Ascending aorta (tissue), 2 donors: ENCODE data around the gene AHNAK. TPM values are rescaled to one million over a fixed set of nuclear protein-coding genes. Genes with fewer than 3 reads are reported as not detected.

Experiments
- DNase-seq, 2 donors: peaks; one replicate each; pipeline ENCODE4 v3.0.0-alpha.2; 2019; ENCODE audit warnings: low spot score in 2 of 2
- H3K27ac ChIP-seq, 2 donors: fragments of 200-600 bp; sonication (generic); one replicate each; pipeline ENCODE4 v1.5.1; 2016 to 2017; ENCODE audit warnings: mild to moderate bottlenecking in 1 of 2
- H3K27me3 ChIP-seq: fragments of 200-600 bp; sonication (generic); one replicate; pipeline ENCODE4 v1.5.1; 2017
- H3K36me3 ChIP-seq, 2 donors: fragments of 200-600 bp; sonication (generic); one replicate each; pipeline ENCODE4 v1.5.1; 2016
- H3K4me1 ChIP-seq, 2 donors: fragments of 200-600 bp; sonication (generic); one replicate each; pipeline ENCODE4 v1.5.1; 2016 to 2017; ENCODE audit warnings: mild to moderate bottlenecking in 1 of 2
- H3K4me3 ChIP-seq, 2 donors: fragments of 200-600 bp; sonication (generic); one replicate each; pipeline ENCODE4 v1.5.1; 2016 to 2017; ENCODE audit warnings: mild to moderate bottlenecking in 1 of 2
- H3K9me3 ChIP-seq, 2 donors: fragments of 200-600 bp; sonication (generic); one replicate each; pipeline ENCODE4 v1.5.1; 2016
- CTCF ChIP-seq, 3 experiments: fragments of 200-600 bp in 2 of 3; fragments of 450-650 bp in 1 of 3; sonication (generic) in 2 of 3; IDR thresholded peaks; one replicate each; pipeline ENCODE4 v1.5.1; 2016 to 2019; ENCODE audit warnings: antibody characterized with exemption in 3 of 3, mild to moderate bottlenecking in 1 of 3, moderate library complexity in 1 of 3
- intact Hi-C: fragments of 100-400 bp; cut with DNase I; formaldehyde crosslinking; loops from one replicate; pipeline ENCODE4 v1.15.1; 2023
- total RNA-seq: library from RNA; depleted of rRNA; stranded (reverse); fragments of >200 nt; gene quantifications from one replicate; pipeline ENCODE4 v1.1.0, GENCODE V29; 2016

AHNAK gene
- total RNA-seq, 1 donor from 2014 or later = 718 TPM

GRCh38 chr11:62544581-62545436 lies 1.8 kb downstream of the AHNAK start:
- H3K4me1 ChIP-seq = peaks cover 22 to 52% of the 10 kb centered on the region in 2 donors

GRCh38 chr11:62543680-62544444 lies 2.7 kb downstream of the AHNAK start:
- Histone ChIP-seq H3K9me3 (no peaks in the 10 kb centered on the region), H3K4me1 (peaks cover 32 to 52% of the 10 kb centered on the region in 2 donors), H3K36me3 (peaks cover 0 to 5% of the 10 kb centered on the region in 2 donors), H3K27me3 (no peaks in the 10 kb centered on the region), H3K4me3 (peak overlapping the region; percentile 98), H3K27ac (peak overlapping the region; percentile 96 to 99)
- intact Hi-C loops = loop anchor here (1.0 to 2.0 kb wide), 4 partner anchors 35 to 149 kb away; no protein-coding TSS in a partner anchor
- TF ChIP-seq CTCF (IDR thresholded peaks at IDR 0.05) = no peak
- no peak for DNase-seq

More at GRCh38 chr11:62544581-62545436, 1.8 kb downstream of the AHNAK start:
- intact Hi-C loops = loop anchor here (2.0 to 5.0 kb wide), 3 partner anchors 36 to 297 kb away; no protein-coding TSS in a partner anchor
- Histone ChIP-seq H3K4me3 (peak overlapping the region; percentile 98), H3K9me3 (no peaks in the 10 kb centered on the region), H3K27ac (peak overlapping the region; percentile 96 to 99), H3K36me3 (peaks cover 0 to 5% of the 10 kb centered on the region in 2 donors), H3K27me3 (no peaks in the 10 kb centered on the region)
- no peak for TF ChIP-seq CTCF (IDR thresholded peaks at IDR 0.05)
- DNase-seq = no peak

GRCh38 chr11:62542750-62543567 lies 3.6 kb downstream of the AHNAK start:
- Histone ChIP-seq H3K9me3 (no peaks in the 10 kb centered on the region), H3K36me3 (peaks cover 0 to 5% of the 10 kb centered on the region in 2 donors), H3K4me1 (peaks cover 36 to 52% of the 10 kb centered on the region in 2 donors), H3K4me3 (peak overlapping the region; percentile 98), H3K27me3 (no peaks in the 10 kb centered on the region), H3K27ac (peak overlapping the region; percentile 96 to 99)
- DNase-seq = peak; percentile 47 to 88
- intact Hi-C loops = loop anchor here (1.0 to 2.0 kb wide), 3 partner anchors 119 to 148 kb away; no protein-coding TSS in a partner anchor
- peak; percentile 98 to 99 (median 99) for TF ChIP-seq CTCF (IDR thresholded peaks at IDR 0.05)

- Histone ChIP-seq H3K27ac (peak overlapping the region; percentile 96 to 99), H3K36me3 (peaks cover 0 to 5% of the 10 kb centered on the region in 2 donors), H3K27me3 (no peaks in the 10 kb centered on the region), H3K9me3 (no peaks in the 10 kb centered on the region), H3K4me3 (peak overlapping the region; percentile 98), H3K4me1 (peaks cover 38 to 56% of the 10 kb centered on the region in 2 donors)
- TF ChIP-seq CTCF (IDR thresholded peaks at IDR 0.05) = no peak
- intact Hi-C loops = loop anchor here (1.0 to 2.0 kb wide), 2 partner anchors 118 to 139 kb away; no protein-coding TSS in a partner anchor
- no peak for DNase-seq
These were observed 4.4 kb downstream of the AHNAK start for GRCh38 chr11:62542111-62542745.
